BJ (cell line): Measurements from ENCODE around the gene ERO1A. TPM values are rescaled to one million over a fixed set of nuclear protein-coding genes. Genes with fewer than 3 reads are reported as not detected.

Experiments
- CTCF ChIA-PET: fragments of 350-600 bp; formaldehyde crosslinking; extraction: SDS; loops from one replicate; lab custom pipeline; 2021; ENCODE audit warnings: antibody characterized with exemption, inconsistent platforms; lab: Yijun Ruan, JAX
- POLR2A ChIA-PET: fragments of 300-600 bp; sonication (Branson Sonifier 250); formaldehyde crosslinking; extraction: SDS; loops from one replicate; lab custom pipeline; 2021; ENCODE audit warnings: antibody characterized with exemption; lab: Charles Lee
- DNase-seq: peaks from one replicate; pipeline ENCODE4 v3.0.0-alpha.2; 2011; ENCODE audit warnings: low read depth
- H3K27me3 ChIP-seq: 2 replicates; pipeline ENCODE4 v1.6.0; 2011; ENCODE audit warnings: low read length; ENCODE audit not compliant: control insufficient read depth, insufficient read depth
- H3K36me3 ChIP-seq: 2 replicates; pipeline ENCODE4 v1.5.1; 2011; ENCODE audit warnings: low read length; ENCODE audit not compliant: control insufficient read depth, insufficient read depth
- H3K4me3 ChIP-seq: 2 replicates; pipeline ENCODE4 v1.5.1; 2011; ENCODE audit warnings: low read depth, mild to moderate bottlenecking, control low read depth, low read length
- CTCF ChIP-seq: IDR thresholded peaks from 2 replicates; pipeline ENCODE4 v1.5.1; 2011; ENCODE audit warnings: low read depth, mild to moderate bottlenecking, control low read depth, inconsistent platforms, low read length, moderate library complexity; ENCODE audit not compliant: insufficient read depth
- polyA plus RNA-seq: library from polyadenylated mRNA; depleted of rRNA; stranded (reverse); fragments of >200 nt; gene quantifications from 2 replicates; pipeline ENCODE4 v1.2.3, GENCODE V29; 2011

The ERO1A gene
- polyA plus RNA-seq, 1 experiment, result 21.0 TPM

DNA sequence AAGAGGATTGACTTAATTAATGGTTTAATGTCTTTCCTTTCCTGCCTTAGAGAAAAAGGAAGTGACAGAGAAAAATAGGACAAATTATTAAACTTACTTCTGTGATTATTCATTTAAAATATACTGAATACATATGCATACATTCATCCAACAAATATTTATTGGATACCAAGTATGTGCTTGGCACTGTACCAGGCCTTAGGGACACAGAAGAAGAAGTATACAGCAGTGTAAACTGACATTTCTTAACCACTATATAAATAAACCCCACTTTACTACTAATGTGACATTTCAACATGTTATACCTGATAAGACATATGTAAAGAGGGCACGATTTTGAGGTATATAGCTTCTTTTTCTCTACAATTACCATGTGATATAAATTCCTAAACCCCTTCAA, 53.6 kb downstream of the ERO1A start:
- ChIA-PET POLR2A (no interaction called here), CTCF (interaction anchor here (0.9 kb wide), 1 partner anchor 15 kb away, joined by 3 read pairs; no protein-coding TSS in a partner anchor)
- DNase-seq, result no peak
- TF ChIP-seq CTCF, result no peak
- no peak overlapping the region for H3K4me3 ChIP-seq
- H3K36me3 ChIP-seq, result peaks cover 2% of the 10 kb centered on the region; the same call in 1 of the 2 replicates
- H3K27me3 ChIP-seq, result no peaks in the 10 kb centered on the region

- ChIA-PET POLR2A (no interaction called here), CTCF (no interaction called here)
- no peak for TF ChIP-seq CTCF
- Histone ChIP-seq H3K27me3 (no peaks in the 10 kb centered on the region), H3K4me3 (no peak overlapping the region), H3K36me3 (no peaks in the 10 kb centered on the region)
- DNase-seq, result no peak
Measured at GRCh38 chr14:52640137-52640536, 55.2 kb downstream of the ERO1A start.

- no peaks in the 10 kb centered on the region for H3K27me3 ChIP-seq
- no peak overlapping the region for H3K4me3 ChIP-seq
- no peak for DNase-seq
- ChIA-PET CTCF (interaction anchor here (1.0 kb wide), 1 partner anchor 8 kb away, joined by 3 read pairs; no protein-coding TSS in a partner anchor), POLR2A (no interaction called here)
- no peaks in the 10 kb centered on the region for H3K36me3 ChIP-seq
- TF ChIP-seq CTCF, result no peak
Measured at GRCh38 chr14:52619687-52620086, 75.7 kb downstream of the ERO1A start.

- CTCF ChIA-PET, result interaction anchor here (1.0 kb wide), 1 partner anchor 9 kb away, joined by 3 read pairs; no protein-coding TSS in a partner anchor
- no peak for DNase-seq
- Histone ChIP-seq H3K27me3 (no peaks in the 10 kb centered on the region), H3K4me3 (no peak overlapping the region), H3K36me3 (no peaks in the 10 kb centered on the region)
- POLR2A ChIA-PET, result no interaction called here
- no peak for TF ChIP-seq CTCF
Measured at GRCh38 chr14:52618602-52619001, 76.8 kb downstream of the ERO1A start.

GRCh38 chr14:52610187-52610586, 85.2 kb downstream of the ERO1A start:
- H3K4me3 ChIP-seq, result no peak overlapping the region
- H3K36me3 ChIP-seq, result no peaks in the 10 kb centered on the region
- ChIA-PET POLR2A (no interaction called here), CTCF (interaction anchor here (1.1 kb wide), 1 partner anchor 11 kb away, joined by 3 read pairs; no protein-coding TSS in a partner anchor)
- no peak for TF ChIP-seq CTCF
- no peak for DNase-seq
- H3K27me3 ChIP-seq, result no peaks in the 10 kb centered on the region
